K562 (cell line): ENCODE measurements around the gene PLK5. TPM values are rescaled to one million over a fixed set of nuclear protein-coding genes. Genes with fewer than 3 reads are reported as not detected.

Experiments used
- CEBPB ChIP-seq: fragments of 450-650 bp; IDR thresholded peaks from 2 replicates; pipeline ENCODE4 v1.6.1; 2016; ENCODE audit warnings: missing genetic modification characterization, missing compliant biosample characterization
- GTF2F1 ChIP-seq: IDR thresholded peaks from 2 replicates; pipeline ENCODE4 v1.6.1; 2011; ENCODE audit warnings: low read depth, low read length, improper control_type of control experiment
- HDAC2 ChIP-seq: fragments of 450-650 bp; IDR thresholded peaks from 2 replicates; pipeline ENCODE4 v1.6.1; 2016; ENCODE audit warnings: mild to moderate bottlenecking
- HNRNPL ChIP-seq: fragments of 200-400 bp; formaldehyde crosslinking; IDR thresholded peaks from 2 replicates; pipeline ENCODE4 v1.6.1; 2017; ENCODE audit warnings: low read depth, mild to moderate bottlenecking, low read length
- HOMEZ ChIP-seq: fragments of 250-450 bp; sonication (Bioruptor Pico); IDR thresholded peaks from 2 replicates; pipeline ENCODE4 v1.4.0; 2020; ENCODE audit warnings: mild to moderate bottlenecking, moderate library complexity
- KLF6 ChIP-seq: fragments of 250-450 bp; sonication (Bioruptor Pico); IDR thresholded peaks from 2 replicates; pipeline ENCODE4 v1.4.0; 2020; ENCODE audit warnings: mild to moderate bottlenecking, moderate library complexity, borderline replicate concordance
- MXI1 ChIP-seq: IDR thresholded peaks from 2 replicates; pipeline ENCODE4 v1.6.1; 2011; ENCODE audit warnings: low read depth, mild to moderate bottlenecking, improper control_type of control experiment, low read length
- NCOA4 ChIP-seq: fragments of 450-650 bp; IDR thresholded peaks from 2 replicates; pipeline ENCODE4 v1.6.1; 2018; ENCODE audit warnings: mild to moderate bottlenecking; ENCODE audit not compliant: partially characterized antibody
- NFRKB ChIP-seq: fragments of 450-650 bp; IDR thresholded peaks from 2 replicates; pipeline ENCODE4 v1.6.1; 2016; ENCODE audit warnings: low read depth
- POLR2B ChIP-seq: fragments of 450-650 bp; IDR thresholded peaks from 2 replicates; pipeline ENCODE4 v1.6.1; 2018; ENCODE audit warnings: low read depth; ENCODE audit not compliant: partially characterized antibody
- RBBP5 ChIP-seq: fragments of 200-600 bp; sonication (generic); IDR thresholded peaks from 2 replicates; pipeline ENCODE4 v1.6.1; 2012; ENCODE audit warnings: borderline replicate concordance, mild to moderate bottlenecking, low read length, control low read depth, inconsistent platforms; ENCODE audit not compliant: insufficient read depth, poor library complexity, severe bottlenecking
- SAFB2 ChIP-seq: fragments of 200-400 bp; formaldehyde crosslinking; IDR thresholded peaks from 2 replicates; pipeline ENCODE4 v1.6.1; 2018; ENCODE audit warnings: borderline replicate concordance, low read length, low read depth, moderate library complexity; ENCODE audit not compliant: severe bottlenecking
- SAP30 ChIP-seq: fragments of 200-600 bp; sonication (generic); IDR thresholded peaks from 2 replicates; pipeline ENCODE4 v1.6.1; 2012; ENCODE audit warnings: borderline replicate concordance, low read depth, mild to moderate bottlenecking, moderate library complexity, low read length, control low read depth, inconsistent platforms; ENCODE audit not compliant: insufficient read depth, poor library complexity, severe bottlenecking
- SMARCE1 ChIP-seq: fragments of 450-650 bp; IDR thresholded peaks from 2 replicates; pipeline ENCODE4 v1.7.1; 2016; ENCODE audit warnings: mild to moderate bottlenecking
- TCF7 ChIP-seq: sonication (generic); IDR thresholded peaks from 2 replicates; pipeline ENCODE4 v1.6.1; 2016; ENCODE audit warnings: antibody characterized with exemption, borderline replicate concordance
- TFE3 ChIP-seq: fragments of 450-650 bp; formaldehyde crosslinking; IDR thresholded peaks from 2 replicates; pipeline ENCODE4 v1.4.0; 2020; ENCODE audit warnings: mild to moderate bottlenecking, mixed read lengths
- ZBTB7A ChIP-seq: IDR thresholded peaks from 2 replicates; pipeline ENCODE4 v1.6.1; 2011; ENCODE audit warnings: low read depth, mild to moderate bottlenecking, low read length, moderate library complexity, borderline replicate concordance; ENCODE audit not compliant: control insufficient read depth
- ZNF239 ChIP-seq: fragments of 250-450 bp; sonication (Bioruptor Pico); IDR thresholded peaks from 2 replicates; pipeline ENCODE4 v1.4.0; 2020; ENCODE audit warnings: mild to moderate bottlenecking
- ZNF699 ChIP-seq: fragments of 250-450 bp; sonication (Bioruptor Pico); IDR thresholded peaks from 2 replicates; pipeline ENCODE4 v1.8.0; 2021; ENCODE audit warnings: mild to moderate bottlenecking, moderate library complexity; ENCODE audit not compliant: insufficient replicate concordance
- ZNF79 ChIP-seq: fragments of 250-450 bp; sonication (Bioruptor Pico); IDR thresholded peaks from 2 replicates; pipeline ENCODE4 v1.4.0; 2020; ENCODE audit warnings: low read depth, mild to moderate bottlenecking, moderate library complexity
- polyA plus RNA-seq, 8 experiments: library from polyadenylated mRNA; depleted of rRNA in 4 of 8; stranded (reverse) in 5 of 8; unstranded in 3 of 8; fragments of >200 nt; fragmentation: Nextera tagmentation in 2 of 8; fragmentation: Illumina TruSeq in 1 of 8; extraction: Ambion mirVana in 2 of 8; extraction: Trizol in 1 of 8; gene quantifications; 2 replicates each; pipeline versions ENCODE4 v1.2.1 to v1.2.3, GENCODE V29; 2011 to 2014; ENCODE audit warnings: inconsistent platforms in 1 of 8, missing spikeins in 1 of 8
- total RNA-seq, 7 experiments: library from RNA; depleted of rRNA in 6 of 7; stranded (reverse); fragments of >200 nt in 6 of 7; fragmentation: Illumina TruSeq in 2 of 7; extraction: Trizol in 2 of 7; gene quantifications; 2 replicates each; pipeline versions ENCODE4 v1.2.1 to v1.2.3, GENCODE V29; 2011 to 2021; ENCODE audit warnings: low replicate concordance in 1 of 7
- TF ChIP-seq, protein P1 (sequence below): fragments of 200-800 bp; sonication (Bioruptor generic); IDR thresholded peaks from 2 replicates; pipeline ENCODE4 v1.6.1; 2017; ENCODE audit warnings: missing genetic modification characterization, missing compliant biosample characterization
- TF ChIP-seq, protein P2 (sequence below): sonication (generic); IDR thresholded peaks from 2 replicates; pipeline ENCODE4 v1.6.1; 2016

Gene PLK5
- total and polyA plus RNA-seq, 9 of the 15 experiments (the other 6 are each of a cell fraction or from before 2014, with no cell fraction given) = 0.04 to 0.23 (median 0.11) TPM; not detected in 5

DNA sequence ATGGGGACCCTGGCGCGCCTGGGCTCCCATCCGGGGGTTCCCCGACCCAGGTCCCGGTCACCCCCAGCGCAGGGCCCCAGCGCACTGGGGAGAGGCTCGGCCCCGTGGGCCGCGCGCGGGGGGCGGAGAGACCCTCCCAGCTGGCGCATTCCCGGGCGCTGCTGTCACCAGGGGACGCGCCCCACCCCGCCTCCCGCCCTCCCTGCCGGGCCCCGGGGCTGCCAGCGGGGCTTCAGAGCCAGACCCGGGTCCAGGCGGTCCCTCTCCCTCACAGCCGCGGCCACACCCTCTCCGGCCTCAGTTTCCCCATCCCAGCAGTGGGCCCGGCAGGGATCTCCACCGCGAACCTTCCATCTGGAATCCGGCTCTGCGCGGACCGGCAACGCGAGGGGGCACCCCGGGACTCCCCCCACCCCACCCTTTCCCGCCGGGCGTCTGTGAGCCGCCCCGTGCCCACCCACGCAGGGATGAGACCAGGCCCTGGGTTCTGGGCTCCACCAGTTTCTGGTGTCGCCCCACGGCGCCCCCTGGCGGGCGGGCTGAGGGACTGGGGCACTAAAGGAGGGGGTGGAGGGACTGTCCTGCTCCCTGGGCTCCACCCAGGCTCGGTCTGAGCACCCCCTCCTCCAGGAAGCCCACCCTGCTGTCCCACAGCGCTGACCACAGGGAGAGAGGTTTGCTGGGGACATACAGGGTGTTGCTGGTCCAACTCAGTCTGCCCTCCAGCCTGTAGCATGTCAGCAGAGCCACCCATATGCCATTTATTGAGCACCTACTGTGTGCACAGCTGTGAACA lies 10.2 kb upstream of the PLK5 start (continued):
- TF ChIP-seq SAP30 (no peak), TFE3 (CRISPR knock-in tag) (no peak), TCF7 (peak; percentile 27; the same call in 1 of the 2 replicates), SAFB2 (no peak), ZNF79 (CRISPR knock-in tag) (no peak), NCOA4 (no peak), KLF6 (CRISPR knock-in tag) (no peak), SMARCE1 (peak; percentile 55; the same call in 1 of the 2 replicates), ZNF699 (CRISPR knock-in tag) (no peak), HDAC2 (peak; percentile 77; the same call in 1 of the 2 replicates), NFRKB (no peak), ZNF239 (CRISPR knock-in tag) (no peak), ZBTB7A (peak; percentile 86), HOMEZ (CRISPR knock-in tag) (no peak), GTF2F1 (no peak), HNRNPL (peak; percentile 36; the same call in 1 of the 2 replicates), POLR2B (no peak), CEBPB (tag) (no peak), RBBP5 (no peak), MXI1 (no peak)
- TF ChIP-seq, protein P1, sequence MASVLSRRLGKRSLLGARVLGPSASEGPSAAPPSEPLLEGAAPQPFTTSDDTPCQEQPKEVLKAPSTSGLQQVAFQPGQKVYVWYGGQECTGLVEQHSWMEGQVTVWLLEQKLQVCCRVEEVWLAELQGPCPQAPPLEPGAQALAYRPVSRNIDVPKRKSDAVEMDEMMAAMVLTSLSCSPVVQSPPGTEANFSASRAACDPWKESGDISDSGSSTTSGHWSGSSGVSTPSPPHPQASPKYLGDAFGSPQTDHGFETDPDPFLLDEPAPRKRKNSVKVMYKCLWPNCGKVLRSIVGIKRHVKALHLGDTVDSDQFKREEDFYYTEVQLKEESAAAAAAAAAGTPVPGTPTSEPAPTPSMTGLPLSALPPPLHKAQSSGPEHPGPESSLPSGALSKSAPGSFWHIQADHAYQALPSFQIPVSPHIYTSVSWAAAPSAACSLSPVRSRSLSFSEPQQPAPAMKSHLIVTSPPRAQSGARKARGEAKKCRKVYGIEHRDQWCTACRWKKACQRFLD (CRISPR knock-in tag) = no peak
- TF ChIP-seq, protein P2, sequence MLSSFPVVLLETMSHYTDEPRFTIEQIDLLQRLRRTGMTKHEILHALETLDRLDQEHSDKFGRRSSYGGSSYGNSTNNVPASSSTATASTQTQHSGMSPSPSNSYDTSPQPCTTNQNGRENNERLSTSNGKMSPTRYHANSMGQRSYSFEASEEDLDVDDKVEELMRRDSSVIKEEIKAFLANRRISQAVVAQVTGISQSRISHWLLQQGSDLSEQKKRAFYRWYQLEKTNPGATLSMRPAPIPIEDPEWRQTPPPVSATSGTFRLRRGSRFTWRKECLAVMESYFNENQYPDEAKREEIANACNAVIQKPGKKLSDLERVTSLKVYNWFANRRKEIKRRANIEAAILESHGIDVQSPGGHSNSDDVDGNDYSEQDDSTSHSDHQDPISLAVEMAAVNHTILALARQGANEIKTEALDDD = no peak
